H1 (cell line): ENCODE data around the gene AGBL4. TPM values are rescaled to one million over a fixed set of nuclear protein-coding genes. Genes with fewer than 3 reads are reported as not detected.

Source experiments
- CTCF ChIA-PET: fragments of 300-600 bp; sonication (Branson Sonifier 250); formaldehyde crosslinking; loops from one replicate; lab custom pipeline; 2021; ENCODE audit not compliant: partially characterized antibody; lab: Charles Lee
- POLR2A ChIA-PET: fragments of 300-600 bp; sonication (Branson Sonifier 250); formaldehyde crosslinking; loops from one replicate; lab custom pipeline; 2021; ENCODE audit warnings: inconsistent platforms; ENCODE audit not compliant: partially characterized antibody; lab: Charles Lee
- DNase-seq, 2 experiments: peaks; one replicate each; pipeline versions ENCODE4 v3.0.0 to v3.0.0-alpha.2; 2010 to 2022; ENCODE audit warnings: low spot score in 2 of 2, low read depth in 1 of 2, mixed read lengths in 1 of 2
- FAIRE-seq: peaks from 2 replicates; lab custom pipeline; 2011; peaks lifted over from hg19 to GRCh38; lab: Jason Lieb, UNC
- H2AFZ ChIP-seq: 2 replicates; pipeline ENCODE4 v1.8.1; 2012; ENCODE audit warnings: low read length, inconsistent platforms
- H2AK5ac ChIP-seq: 2 replicates; pipeline ENCODE4 v1.6.1; 2013; ENCODE audit warnings: low read depth, low read length
- H2BK120ac ChIP-seq: replicated peaks from 2 replicates; pipeline ENCODE3; 2013; ENCODE audit warnings: low read depth, low read length, inconsistent platforms
- H2BK12ac ChIP-seq: 2 replicates; pipeline ENCODE4 v1.6.1; 2013; ENCODE audit warnings: low read depth, low read length
- H2BK15ac ChIP-seq: 2 replicates; pipeline ENCODE4 v1.6.1; 2013; ENCODE audit warnings: low read length
- H2BK20ac ChIP-seq: 2 replicates; pipeline ENCODE4 v1.6.1; 2013; ENCODE audit warnings: low read length
- H2BK5ac ChIP-seq: 2 replicates; pipeline ENCODE4 v1.6.1; 2013; ENCODE audit warnings: low read depth, low read length
- H3K14ac ChIP-seq: 2 replicates; pipeline ENCODE4 v1.6.1; 2013; ENCODE audit warnings: inconsistent platforms; ENCODE audit not compliant: insufficient read length
- H3K18ac ChIP-seq: 2 replicates; pipeline ENCODE4 v1.6.1; 2013; ENCODE audit warnings: low read length; ENCODE audit errors: extremely low read depth
- H3K23ac ChIP-seq: 2 replicates; pipeline ENCODE4 v1.6.1; 2013; ENCODE audit warnings: inconsistent platforms; ENCODE audit not compliant: insufficient read length
- H3K23me2 ChIP-seq: 2 replicates; pipeline ENCODE4 v1.6.1; 2013; ENCODE audit warnings: low read depth, low read length
- H3K27ac ChIP-seq: 2 replicates; pipeline ENCODE4 v1.6.1; 2011; ENCODE audit warnings: low read depth, low read length, inconsistent platforms
- H3K27me3 ChIP-seq, 4 experiments: replicated peaks in 1 of 4; 1 replicate in 1 of 4; 2 replicates in 3 of 4; pipeline versions ENCODE4 v1.6.1 to v1.8.1; 2011 to 2013; ENCODE audit warnings: low read length in 3 of 4, mild to moderate bottlenecking in 3 of 4, inconsistent platforms in 2 of 4, mixed read lengths in 2 of 4, moderate library complexity in 1 of 4; ENCODE audit not compliant: control insufficient read depth in 3 of 4, insufficient read depth in 3 of 4; ENCODE audit errors: extremely low read depth in 1 of 4
- H3K36me3 ChIP-seq, 4 experiments: 2 replicates each; pipeline versions ENCODE4 v1.6.1 to v1.8.1; 2011 to 2013; ENCODE audit warnings: mild to moderate bottlenecking in 4 of 4, low read length in 3 of 4, moderate library complexity in 2 of 4, control low read depth in 1 of 4, inconsistent platforms in 1 of 4; ENCODE audit not compliant: insufficient read depth in 4 of 4, control insufficient read depth in 2 of 4
- H3K4ac ChIP-seq: replicated peaks from 2 replicates; pipeline ENCODE3; 2013; ENCODE audit warnings: low read length, low read depth, mixed read lengths, inconsistent platforms; ENCODE audit not compliant: insufficient read length
- H3K4me1 ChIP-seq, 4 experiments: replicated peaks in 1 of 4; 1 replicate in 1 of 4; 2 replicates in 3 of 4; pipeline versions ENCODE4 v1.6.1 to v1.8.1; 2011 to 2013; ENCODE audit warnings: low read length in 3 of 4, inconsistent platforms in 2 of 4, mixed read lengths in 1 of 4; ENCODE audit not compliant: insufficient read depth in 4 of 4, control insufficient read depth in 3 of 4
- H3K4me2 ChIP-seq, 2 experiments: 2 replicates each; pipeline versions ENCODE4 v1.6.1 to v1.8.1; 2011 to 2013; ENCODE audit warnings: low read depth in 2 of 2, low read length in 2 of 2, control low read depth in 1 of 2, inconsistent platforms in 1 of 2, mild to moderate bottlenecking in 1 of 2; ENCODE audit not compliant: insufficient read depth in 1 of 2
- H3K4me3 ChIP-seq, 4 experiments: fragments of 200-600, 300-600 bp in 1 of 4; sonication (generic), shearing (Covaris generic), sonication (Bioruptor Twin) in 1 of 4; 2 replicates each; pipeline versions ENCODE4 v1.5.1 to v1.8.1; 2011 to 2016; ENCODE audit warnings: low read length in 4 of 4, low read depth in 3 of 4, control low read depth in 2 of 4, inconsistent platforms in 2 of 4, mild to moderate bottlenecking in 2 of 4, mixed read lengths in 1 of 4, moderate library complexity in 1 of 4; ENCODE audit not compliant: insufficient read depth in 2 of 4; ENCODE audit errors: extremely low read depth in 1 of 4
- H3K56ac ChIP-seq: replicated peaks from 2 replicates; pipeline ENCODE3; 2013; ENCODE audit warnings: low read depth, mild to moderate bottlenecking, mixed read lengths, low read length, inconsistent platforms; ENCODE audit not compliant: insufficient read length
- H3K79me1 ChIP-seq: 2 replicates; pipeline ENCODE4 v1.6.1; 2013; ENCODE audit warnings: low read depth, low read length, control low read depth
- H3K79me2 ChIP-seq, 2 experiments: 2 replicates each; pipeline versions ENCODE4 v1.6.1 to v1.8.1; 2012 to 2013; ENCODE audit warnings: low read length in 2 of 2, mild to moderate bottlenecking in 2 of 2, inconsistent platforms in 1 of 2; ENCODE audit not compliant: insufficient read depth in 2 of 2, control insufficient read depth in 1 of 2
- H3K9ac ChIP-seq, 4 experiments: replicated peaks in 1 of 4; 1 replicate in 1 of 4; 2 replicates in 3 of 4; pipeline versions ENCODE4 v1.6.1 to v1.8.1; 2011 to 2013; ENCODE audit warnings: low read depth in 3 of 4, low read length in 3 of 4, control low read depth in 2 of 4, mild to moderate bottlenecking in 2 of 4, moderate library complexity in 2 of 4, inconsistent platforms in 1 of 4; ENCODE audit errors: extremely low read depth in 1 of 4
- H3K9me3 ChIP-seq, 2 experiments: 2 replicates each; pipeline versions ENCODE4 v1.6.1 to v1.8.1; 2012 to 2013; ENCODE audit warnings: mild to moderate bottlenecking in 2 of 2, moderate library complexity in 2 of 2, control low read depth in 1 of 2, inconsistent platforms in 1 of 2, low read depth in 1 of 2, low read length in 1 of 2, mixed read lengths in 1 of 2; ENCODE audit not compliant: insufficient read depth in 2 of 2
- H4K20me1 ChIP-seq, 2 experiments: replicated peaks in 1 of 2; 2 replicates each; pipeline versions ENCODE3 to v1.8.1; 2011 to 2013; ENCODE audit warnings: inconsistent platforms in 2 of 2, low read length in 2 of 2, mild to moderate bottlenecking in 1 of 2; ENCODE audit not compliant: insufficient read depth in 2 of 2, control insufficient read depth in 1 of 2
- H4K5ac ChIP-seq: 2 replicates; pipeline ENCODE4 v1.6.1; 2013; ENCODE audit warnings: low read length, low read depth, mixed read lengths, inconsistent platforms; ENCODE audit not compliant: insufficient read length
- H4K8ac ChIP-seq: 2 replicates; pipeline ENCODE4 v1.8.0; 2013; ENCODE audit warnings: mild to moderate bottlenecking, moderate library complexity, low read length, inconsistent platforms; ENCODE audit not compliant: insufficient read depth; ENCODE audit errors: extremely low read depth
- H4K91ac ChIP-seq: replicated peaks from 2 replicates; pipeline ENCODE3; 2013; ENCODE audit warnings: low read length, mixed read lengths, inconsistent platforms; ENCODE audit not compliant: insufficient read length
- CEBPB ChIP-seq: IDR thresholded peaks from 2 replicates; pipeline ENCODE4 v1.6.1; 2012; ENCODE audit warnings: low read depth, low read length
- CTBP2 ChIP-seq: IDR thresholded peaks from 2 replicates; pipeline ENCODE4 v1.7.0; 2011; ENCODE audit warnings: borderline replicate concordance, mild to moderate bottlenecking, moderate library complexity, mixed read lengths, low read length; ENCODE audit not compliant: insufficient read depth, insufficient read length
- EP300 ChIP-seq, 2 experiments: IDR thresholded peaks; 1 replicate in 1 of 2; 2 replicates in 1 of 2; pipeline ENCODE4 v1.6.1; 2011 to 2012; ENCODE audit warnings: low read depth in 2 of 2, low read length in 2 of 2, mild to moderate bottlenecking in 2 of 2, borderline replicate concordance in 1 of 2, inconsistent platforms in 1 of 2, moderate library complexity in 1 of 2
- PHF8 ChIP-seq: fragments of 200-600 bp; sonication (generic); conservative IDR thresholded peaks from 2 replicates; pipeline ENCODE4 v1.7.1; 2012; ENCODE audit warnings: low read depth, mild to moderate bottlenecking, inconsistent platforms, low read length, moderate library complexity
- TEAD4 ChIP-seq: IDR thresholded peaks from 2 replicates; pipeline ENCODE4 v1.6.1; 2012; ENCODE audit warnings: low read depth, low read length, inconsistent platforms, mixed read lengths
- WGBS, 2 experiments: shearing (Covaris generic) in 1 of 2; methylation state at CpG; one replicate each; pipeline versions ENCODE4 v1.1.6 to v1.1.7; 2013 to 2015; ENCODE audit warnings: low lambda C conversion rate in 2 of 2, mixed read lengths in 2 of 2, inconsistent platforms in 1 of 2, low coverage in 1 of 2, missing lambda C conversion rate in 1 of 2; ENCODE audit not compliant: insufficient replicate concordance in 2 of 2, insufficient coverage in 1 of 2, insufficient read length in 1 of 2; ENCODE audit errors: extremely low coverage in 1 of 2, missing lambda C conversion rate in 1 of 2; 5-methylcytosine and 5-hydroxymethylcytosine counted together
- polyA plus RNA-seq, 7 experiments: library from polyadenylated mRNA; depleted of rRNA in 3 of 7; stranded (reverse) in 5 of 7; unstranded in 2 of 7; fragments of >200 nt in 5 of 7; fragments of 200-250 nt in 2 of 7; gene quantifications; 1 replicate in 5 of 7; 2 replicates in 1 of 7; 4 replicates in 1 of 7; pipeline versions ENCODE4 v1.2.1 to v1.2.3, GENCODE V29; 2011 to 2013; ENCODE audit warnings: missing spikeins in 2 of 7, mixed read lengths in 2 of 7
- total RNA-seq: library from RNA; stranded (reverse); fragmentation: NEBNext Ultra II Directional; extraction: Animal tissue kit (Norgen Biotek cat#: 25700); gene quantifications from 2 replicates; pipeline ENCODE4 v1.2.1, GENCODE V29; 2021

Gene AGBL4
- total and polyA plus RNA-seq, 2 of the 8 experiments (the other 6 are each of a cell fraction or from before 2014, with no cell fraction given) = 0.41 to 0.45 TPM

DNA sequence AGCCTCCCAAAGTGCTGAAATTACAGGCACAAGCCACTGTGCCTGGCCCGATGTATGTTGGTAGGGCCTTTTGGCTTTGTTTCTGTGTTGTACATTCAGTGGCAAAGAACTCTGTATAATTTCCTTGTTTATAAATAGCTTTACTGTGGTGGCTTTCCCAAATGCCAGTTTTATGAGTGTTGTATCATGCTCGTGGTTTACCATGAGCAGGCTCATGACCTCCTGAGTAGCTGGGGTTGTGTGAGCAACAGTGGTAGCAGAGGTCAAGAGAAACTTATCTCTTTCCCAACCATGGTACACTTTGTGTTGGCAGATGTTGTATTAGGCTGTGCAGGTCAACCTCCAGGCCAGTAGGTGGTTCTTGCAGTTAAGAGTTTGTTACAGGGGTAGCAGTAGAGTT lies 826.7 kb downstream of the AGBL4 start:
- H3K9ac ChIP-seq = no peak overlapping the region
- H3K9me3 ChIP-seq = peaks cover 72 to 75% of the 10 kb centered on the region in 2 experiments
- H2AK5ac ChIP-seq = no peak overlapping the region
- H3K27ac ChIP-seq = no peak overlapping the region
- no peak overlapping the region for H3K4me3 ChIP-seq
- TF ChIP-seq CEBPB = no peak
- TF ChIP-seq CTBP2 = no peak
- TF ChIP-seq EP300 (IDR thresholded peaks at IDR 0.05; ENCODE audit: borderline replicate concordance in 1 of 2, low read depth in 2 of 2, low read length in 2 of 2) = no peak
- no peak for TF ChIP-seq PHF8
- TF ChIP-seq TEAD4 = no peak
- H3K79me1 ChIP-seq = no peaks in the 10 kb centered on the region
- H3K18ac ChIP-seq = no peak overlapping the region
- no peak overlapping the region for H2BK15ac ChIP-seq
- 89% methylated on average over 2 of the region's 2 CpGs; no CpG with 5 or more reads in 1 of the 2 experiments for WGBS, 2 experiments
- no peak overlapping the region for H3K14ac ChIP-seq
- H2AFZ ChIP-seq = no peak overlapping the region
- FAIRE-seq (no peak), DNase-seq (no peak)
- no peak overlapping the region for H3K4me2 ChIP-seq
- H3K23me2 ChIP-seq = no peaks in the 10 kb centered on the region
- no peak overlapping the region for H4K5ac ChIP-seq
- H2BK120ac ChIP-seq = no peak overlapping the region
- no peak overlapping the region for H3K56ac ChIP-seq
- H3K23ac ChIP-seq = no peak overlapping the region
- H2BK5ac ChIP-seq = no peak overlapping the region
- ChIA-PET CTCF (no interaction called here), POLR2A (no interaction called here)
- H4K91ac ChIP-seq = no peak overlapping the region
- H4K8ac ChIP-seq = no peak overlapping the region
- no peaks in the 10 kb centered on the region for H3K79me2 ChIP-seq
- no peaks in the 10 kb centered on the region for H4K20me1 ChIP-seq
- H3K36me3 ChIP-seq = no peaks in the 10 kb centered on the region
- H3K4me1 ChIP-seq = no peaks in the 10 kb centered on the region
- no peak overlapping the region for H3K4ac ChIP-seq
- H2BK20ac ChIP-seq = no peak overlapping the region
- no peak overlapping the region for H2BK12ac ChIP-seq
- no peaks in the 10 kb centered on the region for H3K27me3 ChIP-seq
